ENCODE data around the gene GPR137B. TPM values are rescaled to one million over a fixed set of nuclear protein-coding genes. Genes with fewer than 3 reads are reported as not detected.

Gene GPR137B
- total and polyA plus RNA-seq, 2 of the 13 experiments (the other 11 are each of a cell fraction or from before 2014, with no cell fraction given), result 0.31 to 0.41 TPM

GRCh38 chr1:236143104-236143948 lies 987 bp downstream of the GPR137B start:
- H3K27ac ChIP-seq (ENCODE audit: extremely low read length, insufficient read depth, low read length), result no peak overlapping the region
- H3K9ac ChIP-seq (ENCODE audit: insufficient read depth, low read depth, low read length), result no peak overlapping the region
- no TSS peak for BruUV-seq (replicated peaks)
- ATAC-seq, result peak; percentile 36
- H3K4me1 ChIP-seq (ENCODE audit: insufficient read depth, low read length), result peaks cover 19% of the 10 kb centered on the region; the same call in 1 of the 2 replicates
- WGBS (ENCODE audit: low lambda C conversion rate), result 45% methylated on average over 24 of the region's 39 CpGs
- no peak for FAIRE-seq
- H3K4me2 ChIP-seq (ENCODE audit: low read depth, low read length), result peak overlapping the region; percentile 91
- intact Hi-C loops (cut with micrococcal nuclease; ENCODE audit: unreplicated experiment) (no loop called here), in situ Hi-C loops (cut with HindIII; ENCODE audit: extremely low pct_ligation_motif_present, low pct_unique_long_range_greater_than_20kb) (no loop called here)
- CTCF ChIA-PET (ENCODE audit: low intra/inter-chr PET ratio, low total read pairs), result no interaction called here
- H3K9me3 ChIP-seq (ENCODE audit: low read length), result no peaks in the 10 kb centered on the region
- H4K20me1 ChIP-seq (ENCODE audit: insufficient read depth, low read length), result no peaks in the 10 kb centered on the region
- no peaks in the 10 kb centered on the region for H3K79me2 ChIP-seq (ENCODE audit: insufficient read depth, low read length)
- H3K4me3 ChIP-seq (replicated peaks in 1 of 3; ENCODE audit: insufficient read depth in 1 of 3, low read depth in 2 of 3, low read length in 3 of 3), result peak overlapping the region; percentile 18 to 72 (median 59); a peak in 5 of 6 replicates
- no peaks in the 10 kb centered on the region for H3K36me3 ChIP-seq (replicated peaks in 1 of 2; ENCODE audit: control insufficient read depth in 1 of 2, insufficient read depth in 2 of 2, low read length in 2 of 2)
- peaks cover 4 to 52% of the 10 kb centered on the region in 2 experiments; a peak in 4 of 5 replicates for H3K27me3 ChIP-seq (ENCODE audit: control insufficient read depth in 1 of 2, insufficient read depth in 2 of 2, low read length in 2 of 2)
- H2AFZ ChIP-seq (ENCODE audit: low read length), result no peak overlapping the region
- POLR2A ChIA-PET, result no interaction called here
- no peak for DNase-seq (ENCODE audit: low spot score)
- TF ChIP-seq ELF3 (CRISPR knock-in tag; IDR thresholded peaks at IDR 0.05) (no peak), MAFK (conservative IDR thresholded peaks at IDR 0.05 in 1 of 2, IDR thresholded peaks at IDR 0.05 in 1 of 2; ENCODE audit: low read length in 2 of 2) (peak in 1 of 2 experiments; percentile 24; a peak in 1 of 4 replicates), SNAPC2 (CRISPR knock-in tag; IDR thresholded peaks at IDR 0.05) (no peak), NBN (conservative IDR thresholded peaks at IDR 0.05) (no peak), AHDC1 (CRISPR knock-in tag; IDR thresholded peaks at IDR 0.05; ENCODE audit: borderline replicate concordance) (no peak), SOX13 (IDR thresholded peaks at IDR 0.05) (no peak), SOX13 (CRISPR knock-in tag; conservative IDR thresholded peaks at IDR 0.05 in 1 of 2, IDR thresholded peaks at IDR 0.05 in 1 of 2) (no peak), ZBTB42 (CRISPR knock-in tag; IDR thresholded peaks at IDR 0.05) (no peak), KDM4B (CRISPR knock-in tag; IDR thresholded peaks at IDR 0.05) (no peak), ZNF350 (CRISPR knock-in tag; IDR thresholded peaks at IDR 0.05; ENCODE audit: borderline replicate concordance, low read depth) (no peak), ZMYM3 (CRISPR knock-in tag; IDR thresholded peaks at IDR 0.05) (no peak), ZNF451 (CRISPR knock-in tag; IDR thresholded peaks at IDR 0.05) (no peak), HOXA3 (CRISPR knock-in tag; IDR thresholded peaks at IDR 0.05) (no peak), NFKB2 (CRISPR knock-in tag; IDR thresholded peaks at IDR 0.05; ENCODE audit: borderline replicate concordance) (no peak)
- TF ChIP-seq, protein P1, sequence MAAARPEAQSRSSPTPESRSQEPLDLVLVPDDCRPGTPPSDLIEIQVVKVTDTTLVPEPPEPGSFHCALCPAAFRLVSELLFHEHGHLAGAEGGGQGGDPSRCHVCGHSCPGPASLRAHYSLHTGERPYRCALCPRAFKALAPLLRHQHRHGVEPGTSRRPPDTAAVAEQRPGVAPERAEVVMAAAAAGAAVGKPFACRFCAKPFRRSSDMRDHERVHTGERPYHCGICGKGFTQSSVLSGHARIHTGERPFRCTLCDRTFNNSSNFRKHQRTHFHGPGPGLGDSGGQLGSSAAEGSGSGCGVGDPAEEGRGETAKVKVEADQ (CRISPR knock-in tag; IDR thresholded peaks at IDR 0.05; ENCODE audit: borderline replicate concordance), result no peak

Data from HepG2 (cell line).